ENCODE results near the gene LCN9. TPM values are rescaled to one million over a fixed set of nuclear protein-coding genes. Genes with fewer than 3 reads are reported as not detected.
"Not testable (repeated sequence)": the region's sequence is repeated elsewhere in the genome, so short reads cannot be mapped to it uniquely, and the experiment has no call there.

Gene LCN9
- total RNA-seq, 1 donor from 2014 or later: not detected

GRCh38 chr9:135665795-135666189 is 2.7 kb downstream of the LCN9 start:
- ATAC-seq: no peak
- no peak for TF ChIP-seq CTCF (IDR thresholded peaks at IDR 0.05)
- peaks cover 20% of the 10 kb centered on the region for H3K27me3 ChIP-seq (ENCODE audit: low read depth)
- no peaks in the 10 kb centered on the region for H3K36me3 ChIP-seq
- no peaks in the 10 kb centered on the region for H3K4me1 ChIP-seq
- no peak for DNase-seq
- H3K9me3 ChIP-seq: no peaks in the 10 kb centered on the region
- intact Hi-C loops (cut with DNase I): no loop called here
- no peak overlapping the region for H3K4me3 ChIP-seq
- no peak overlapping the region for H3K27ac ChIP-seq

- no peak overlapping the region for H3K4me3 ChIP-seq
- no peaks in the 10 kb centered on the region for H3K36me3 ChIP-seq
- no peak for ATAC-seq
- no peak for TF ChIP-seq CTCF (IDR thresholded peaks at IDR 0.05)
- no peak for DNase-seq
- H3K27ac ChIP-seq: no peak overlapping the region
- H3K27me3 ChIP-seq (ENCODE audit: low read depth): peaks cover 30% of the 10 kb centered on the region
- intact Hi-C loops (cut with DNase I): no loop called here
- no peaks in the 10 kb centered on the region for H3K4me1 ChIP-seq
- H3K9me3 ChIP-seq: no peaks in the 10 kb centered on the region
Observed at GRCh38 chr9:135666534-135667462, 3.7 kb downstream of the LCN9 start.

- H3K27ac ChIP-seq: no peak overlapping the region
- peaks cover 30% of the 10 kb centered on the region for H3K27me3 ChIP-seq (ENCODE audit: low read depth)
- intact Hi-C loops (cut with DNase I): no loop called here
- no peak for DNase-seq
- H3K4me1 ChIP-seq: no peaks in the 10 kb centered on the region
- TF ChIP-seq CTCF (IDR thresholded peaks at IDR 0.05): no peak
- H3K36me3 ChIP-seq: no peaks in the 10 kb centered on the region
- H3K9me3 ChIP-seq: no peaks in the 10 kb centered on the region
- H3K4me3 ChIP-seq: no peak overlapping the region
- ATAC-seq: no peak
Observed at GRCh38 chr9:135667463-135668001, 4.4 kb downstream of the LCN9 start.

GRCh38 chr9:135669018-135669417 is 5.9 kb downstream of the LCN9 start:
- H3K27ac ChIP-seq; H3K9me3 ChIP-seq; ATAC-seq; H3K4me1 ChIP-seq; DNase-seq; intact Hi-C loops (cut with DNase I); H3K36me3 ChIP-seq; H3K4me3 ChIP-seq: not testable (repeated sequence)
- peaks cover 30% of the 10 kb centered on the region for H3K27me3 ChIP-seq (ENCODE audit: low read depth)

GRCh38 chr9:135669616-135670285 is 6.6 kb downstream of the LCN9 start:
- H3K4me3 ChIP-seq: no peak overlapping the region
- DNase-seq: no peak

More at GRCh38 chr9:135669616-135670285, 6.6 kb downstream of the LCN9 start:
- H3K27me3 ChIP-seq (ENCODE audit: low read depth): peaks cover 26% of the 10 kb centered on the region
- intact Hi-C loops (cut with DNase I): no loop called here
- H3K36me3 ChIP-seq: no peaks in the 10 kb centered on the region
- H3K4me1 ChIP-seq: no peaks in the 10 kb centered on the region
- no peak for ATAC-seq
- no peaks in the 10 kb centered on the region for H3K9me3 ChIP-seq
- no peak for TF ChIP-seq CTCF (IDR thresholded peaks at IDR 0.05)
- no peak overlapping the region for H3K27ac ChIP-seq
